HCT116 (cell line): ENCODE results near the gene TNIP3. TPM values are rescaled to one million over a fixed set of nuclear protein-coding genes. Genes with fewer than 3 reads are reported as not detected.

ENCODE experiments used
- ATAC-seq: fragments of 200-7000 bp; cut with Tn5 transposase; 2 replicates; pipeline ENCODE4 v1.9.1; 2020; ENCODE audit warnings: mild to moderate bottlenecking, moderate library complexity
- BruUV-seq: library from RNA; stranded (reverse); fragments of 400-500 nt; replicated peaks from 2 replicates; lab custom pipeline; 2021; lab: Mats Ljungman, UMichigan
- CTCF ChIA-PET: fragments of 300-600 bp; sonication (Branson Sonifier 250); formaldehyde crosslinking; loops from one replicate; lab custom pipeline; 2021; ENCODE audit warnings: antibody characterized with exemption; lab: Charles Lee
- POLR2A ChIA-PET: fragments of 300-600, 350-600 bp; sonication (Branson Sonifier 250); formaldehyde crosslinking; loops from one replicate; lab custom pipeline; 2021; ENCODE audit warnings: antibody characterized with exemption; lab: Charles Lee
- RAD21 ChIA-PET, 2 experiments: fragments of 300-600 bp; sonication (Branson Sonifier 250); formaldehyde crosslinking; loops; one replicate each; lab custom pipeline; 2023; ENCODE audit warnings: low total read pairs in 2 of 2; ENCODE audit not compliant: uncharacterized antibody in 2 of 2, unreplicated experiment in 2 of 2, low non-redundant PET in 1 of 2; lab: Charles Lee
- DNase-seq: peaks from one replicate; pipeline ENCODE4 v3.0.0-alpha.2; 2010; ENCODE audit warnings: low read depth, low spot score
- H2AFZ ChIP-seq: fragments of 200-600 bp; shearing (Covaris generic), sonication (generic); 2 replicates; pipeline ENCODE4 v1.6.1; 2017; ENCODE audit warnings: low read depth, mixed run types, mixed read lengths, antibody characterized with exemption, low read length; ENCODE audit not compliant: poor library complexity, severe bottlenecking
- H3K27ac ChIP-seq: 2 replicates; pipeline ENCODE4 v1.5.1; 2012; ENCODE audit warnings: low read depth, low read length
- H3K27me3 ChIP-seq: fragments of 200-600 bp; sonication (generic); 2 replicates; pipeline ENCODE4 v1.6.1; 2016; ENCODE audit warnings: mixed run types, low read length, mixed read lengths; ENCODE audit not compliant: insufficient read depth
- H3K36me3 ChIP-seq, 2 experiments: fragments of 200-500 bp in 1 of 2; fragments of 200-600 bp in 1 of 2; sonication (Bioruptor generic) in 1 of 2; sonication (generic) in 1 of 2; 2 replicates each; pipeline versions ENCODE4 v1.5.1 to v1.6.1; 2014 to 2016; ENCODE audit warnings: low read length in 2 of 2, inconsistent platforms in 1 of 2, mixed read lengths in 1 of 2, mixed run types in 1 of 2; ENCODE audit not compliant: insufficient read depth in 2 of 2, control insufficient read depth in 1 of 2
- H3K4me1 ChIP-seq, 2 experiments: fragments of 200-600 bp in 1 of 2; sonication (generic) in 1 of 2; 2 replicates each; pipeline versions ENCODE4 v1.5.1 to v1.6.1; 2012 to 2017; ENCODE audit warnings: low read length in 2 of 2, inconsistent platforms in 1 of 2, mild to moderate bottlenecking in 1 of 2, mixed read lengths in 1 of 2, mixed run types in 1 of 2, moderate library complexity in 1 of 2; ENCODE audit not compliant: insufficient read depth in 2 of 2, control insufficient read depth in 1 of 2
- H3K4me2 ChIP-seq: fragments of 200-600 bp; sonication (generic); 2 replicates; pipeline ENCODE4 v1.6.1; 2017; ENCODE audit warnings: mixed run types, low read length, mixed read lengths
- H3K4me3 ChIP-seq, 2 experiments: fragments of 200-600 bp in 1 of 2; sonication (generic) in 1 of 2; replicated peaks in 1 of 2; 2 replicates each; pipeline ENCODE4 v1.5.1; 2011 to 2016; ENCODE audit warnings: low read length in 2 of 2, control low read depth in 1 of 2, low read depth in 1 of 2, mild to moderate bottlenecking in 1 of 2, mixed read lengths in 1 of 2, mixed run types in 1 of 2
- H3K79me2 ChIP-seq: fragments of 200-600 bp; sonication (generic); 2 replicates; pipeline ENCODE4 v1.6.1; 2017; ENCODE audit warnings: mild to moderate bottlenecking, mixed run types, low read length, moderate library complexity, mixed read lengths; ENCODE audit not compliant: insufficient read depth
- H3K9ac ChIP-seq: fragments of 200-600 bp; sonication (generic); 2 replicates; pipeline ENCODE4 v1.6.1; 2016; ENCODE audit warnings: low read length, mixed read lengths
- H3K9me2 ChIP-seq: fragments of 200-600 bp; sonication (generic), shearing (Covaris generic); 2 replicates; pipeline ENCODE4 v1.6.1; 2017; ENCODE audit warnings: mixed run types, mild to moderate bottlenecking, moderate library complexity; ENCODE audit not compliant: insufficient read depth
- H3K9me3 ChIP-seq, 2 experiments: fragments of 200-500 bp in 1 of 2; fragments of 200-600 bp in 1 of 2; sonication (Bioruptor generic) in 1 of 2; sonication (generic) in 1 of 2; 2 replicates each; pipeline ENCODE4 v1.6.1; 2014 to 2017; ENCODE audit warnings: low read length in 2 of 2, mixed read lengths in 2 of 2, inconsistent platforms in 1 of 2, low read depth in 1 of 2, mild to moderate bottlenecking in 1 of 2, mixed run types in 1 of 2, moderate library complexity in 1 of 2; ENCODE audit not compliant: control insufficient read depth in 1 of 2, insufficient read depth in 1 of 2
- H4K20me1 ChIP-seq: fragments of 200-600 bp; sonication (generic), shearing (Covaris generic); 2 replicates; pipeline ENCODE4 v1.6.1; 2017; ENCODE audit warnings: mixed run types, mild to moderate bottlenecking, moderate library complexity; ENCODE audit not compliant: insufficient read depth
- ATF3 ChIP-seq: IDR thresholded peaks from 2 replicates; pipeline ENCODE4 v1.6.1; 2012
- CBX3 ChIP-seq: IDR thresholded peaks from 2 replicates; pipeline ENCODE4 v1.6.1; 2012; ENCODE audit warnings: low read depth
- JUND ChIP-seq: IDR thresholded peaks from 2 replicates; pipeline ENCODE4 v1.6.1; 2012
- MAX ChIP-seq: IDR thresholded peaks from 2 replicates; pipeline ENCODE4 v1.6.1; 2012
- POLR2AphosphoS5 ChIP-seq: IDR thresholded peaks from 2 replicates; pipeline ENCODE4 v1.6.1; 2011; ENCODE audit warnings: mild to moderate bottlenecking, low read depth, low read length, moderate library complexity
- RAD21 ChIP-seq: IDR thresholded peaks from 2 replicates; pipeline ENCODE4 v1.6.1; 2012; ENCODE audit warnings: low read depth, mild to moderate bottlenecking
- REST ChIP-seq: IDR thresholded peaks from 2 replicates; pipeline ENCODE4 v1.6.1; 2012; ENCODE audit warnings: low read depth
- SRF ChIP-seq: IDR thresholded peaks from 2 replicates; pipeline ENCODE4 v1.6.1; 2012; ENCODE audit warnings: low read depth
- YY1 ChIP-seq: IDR thresholded peaks from 2 replicates; pipeline ENCODE4 v1.6.1; 2011; ENCODE audit warnings: low read length, low read depth, moderate library complexity, mild to moderate bottlenecking; ENCODE audit not compliant: insufficient replicate concordance; ENCODE audit errors: extremely low read depth
- ZBTB33 ChIP-seq: IDR thresholded peaks from 2 replicates; pipeline ENCODE4 v1.6.1; 2011; ENCODE audit warnings: mild to moderate bottlenecking, low read length, moderate library complexity; ENCODE audit not compliant: insufficient replicate concordance; ENCODE audit errors: extremely low read depth
- ZFX ChIP-seq: fragments of 450-650 bp; IDR thresholded peaks from 2 replicates; pipeline ENCODE4 v1.6.1; 2017
- intact Hi-C: fragments of 100-400 bp; cut with micrococcal nuclease; formaldehyde crosslinking; loops from 2 replicates; pipeline ENCODE4 v1.10.0; 2022
- total RNA-seq: library from RNA; stranded (reverse); gene quantifications from one replicate; pipeline ENCODE4 v1.2.1, GENCODE V29; 2021; ENCODE audit not compliant: unreplicated experiment

TNIP3 gene
- total RNA-seq, 1 experiment from 2014 or later, result not detected

GRCh38 chr4:121125498-121125885 is 38.6 kb downstream of the TNIP3 start:
- no peak for TF ChIP-seq REST
- TF ChIP-seq MAX, result no peak
- no peak for TF ChIP-seq CBX3
- no peak for TF ChIP-seq SRF
- TF ChIP-seq YY1, result no peak
- no peak for TF ChIP-seq ATF3
- TF ChIP-seq JUND, result no peak
- no peak for TF ChIP-seq ZFX
- TF ChIP-seq RAD21, result no peak
- no peak for TF ChIP-seq POLR2AphosphoS5
- no peak for TF ChIP-seq ZBTB33
- TF ChIP-seq, all 23 proteins: peak for 0
- no TSS peak for BruUV-seq
- no peaks in the 10 kb centered on the region for H3K36me3 ChIP-seq
- ATAC-seq (no peak), DNase-seq (no peak)
- CTCF ChIA-PET, result no interaction called here
- no peak overlapping the region for H2AFZ ChIP-seq
- H3K9ac ChIP-seq, result no peak overlapping the region
- H3K4me1 ChIP-seq, result no peaks in the 10 kb centered on the region
- H3K9me2 ChIP-seq, result no peaks in the 10 kb centered on the region
- RAD21 ChIA-PET, result no interaction called here
- POLR2A ChIA-PET, result no interaction called here
- no peaks in the 10 kb centered on the region for H4K20me1 ChIP-seq
- H3K79me2 ChIP-seq, result no peaks in the 10 kb centered on the region
- H3K4me2 ChIP-seq, result no peak overlapping the region
- no peaks in the 10 kb centered on the region for H3K27me3 ChIP-seq
- intact Hi-C loops, result no loop called here
- no peaks in the 10 kb centered on the region for H3K9me3 ChIP-seq
- no peak overlapping the region for H3K4me3 ChIP-seq
- no peak overlapping the region for H3K27ac ChIP-seq
